H1 (cell line): ENCODE measurements around the gene AHDC1. TPM values are rescaled to one million over a fixed set of nuclear protein-coding genes. Genes with fewer than 3 reads are reported as not detected.
A peak's percentile ranks its signal among the peaks of the same experiment; 100 is the strongest.

Experiments
- CTCF ChIA-PET: fragments of 300-600 bp; sonication (Branson Sonifier 250); formaldehyde crosslinking; loops from one replicate; lab custom pipeline; 2021; ENCODE audit not compliant: partially characterized antibody; lab: Charles Lee
- POLR2A ChIA-PET: fragments of 300-600 bp; sonication (Branson Sonifier 250); formaldehyde crosslinking; loops from one replicate; lab custom pipeline; 2021; ENCODE audit warnings: inconsistent platforms; ENCODE audit not compliant: partially characterized antibody; lab: Charles Lee
- DNase-seq, 2 experiments: peaks; one replicate each; pipeline versions ENCODE4 v3.0.0 to v3.0.0-alpha.2; 2010 to 2022; ENCODE audit warnings: low spot score in 2 of 2, low read depth in 1 of 2, mixed read lengths in 1 of 2
- FAIRE-seq: peaks from 2 replicates; lab custom pipeline; 2011; peaks lifted over from hg19 to GRCh38; lab: Jason Lieb, UNC
- H2AFZ ChIP-seq: 2 replicates; pipeline ENCODE4 v1.8.1; 2012; ENCODE audit warnings: low read length, inconsistent platforms
- H2AK5ac ChIP-seq: 2 replicates; pipeline ENCODE4 v1.6.1; 2013; ENCODE audit warnings: low read depth, low read length
- H2BK120ac ChIP-seq: replicated peaks from 2 replicates; pipeline ENCODE3; 2013; ENCODE audit warnings: low read depth, low read length, inconsistent platforms
- H2BK12ac ChIP-seq: 2 replicates; pipeline ENCODE4 v1.6.1; 2013; ENCODE audit warnings: low read depth, low read length
- H2BK15ac ChIP-seq: 2 replicates; pipeline ENCODE4 v1.6.1; 2013; ENCODE audit warnings: low read length
- H2BK20ac ChIP-seq: 2 replicates; pipeline ENCODE4 v1.6.1; 2013; ENCODE audit warnings: low read length
- H2BK5ac ChIP-seq: 2 replicates; pipeline ENCODE4 v1.6.1; 2013; ENCODE audit warnings: low read depth, low read length
- H3K14ac ChIP-seq: 2 replicates; pipeline ENCODE4 v1.6.1; 2013; ENCODE audit warnings: inconsistent platforms; ENCODE audit not compliant: insufficient read length
- H3K18ac ChIP-seq: 2 replicates; pipeline ENCODE4 v1.6.1; 2013; ENCODE audit warnings: low read length; ENCODE audit errors: extremely low read depth
- H3K23ac ChIP-seq: 2 replicates; pipeline ENCODE4 v1.6.1; 2013; ENCODE audit warnings: inconsistent platforms; ENCODE audit not compliant: insufficient read length
- H3K23me2 ChIP-seq: 2 replicates; pipeline ENCODE4 v1.6.1; 2013; ENCODE audit warnings: low read depth, low read length
- H3K27ac ChIP-seq: 2 replicates; pipeline ENCODE4 v1.6.1; 2011; ENCODE audit warnings: low read depth, low read length, inconsistent platforms
- H3K27me3 ChIP-seq, 4 experiments: replicated peaks in 1 of 4; 1 replicate in 1 of 4; 2 replicates in 3 of 4; pipeline versions ENCODE4 v1.6.1 to v1.8.1; 2011 to 2013; ENCODE audit warnings: low read length in 3 of 4, mild to moderate bottlenecking in 3 of 4, inconsistent platforms in 2 of 4, mixed read lengths in 2 of 4, moderate library complexity in 1 of 4; ENCODE audit not compliant: control insufficient read depth in 3 of 4, insufficient read depth in 3 of 4; ENCODE audit errors: extremely low read depth in 1 of 4
- H3K36me3 ChIP-seq, 4 experiments: 2 replicates each; pipeline versions ENCODE4 v1.6.1 to v1.8.1; 2011 to 2013; ENCODE audit warnings: mild to moderate bottlenecking in 4 of 4, low read length in 3 of 4, moderate library complexity in 2 of 4, control low read depth in 1 of 4, inconsistent platforms in 1 of 4; ENCODE audit not compliant: insufficient read depth in 4 of 4, control insufficient read depth in 2 of 4
- H3K4ac ChIP-seq: replicated peaks from 2 replicates; pipeline ENCODE3; 2013; ENCODE audit warnings: low read length, low read depth, mixed read lengths, inconsistent platforms; ENCODE audit not compliant: insufficient read length
- H3K4me1 ChIP-seq, 4 experiments: replicated peaks in 1 of 4; 1 replicate in 1 of 4; 2 replicates in 3 of 4; pipeline versions ENCODE4 v1.6.1 to v1.8.1; 2011 to 2013; ENCODE audit warnings: low read length in 3 of 4, inconsistent platforms in 2 of 4, mixed read lengths in 1 of 4; ENCODE audit not compliant: insufficient read depth in 4 of 4, control insufficient read depth in 3 of 4
- H3K4me2 ChIP-seq, 2 experiments: 2 replicates each; pipeline versions ENCODE4 v1.6.1 to v1.8.1; 2011 to 2013; ENCODE audit warnings: low read depth in 2 of 2, low read length in 2 of 2, control low read depth in 1 of 2, inconsistent platforms in 1 of 2, mild to moderate bottlenecking in 1 of 2; ENCODE audit not compliant: insufficient read depth in 1 of 2
- H3K4me3 ChIP-seq, 4 experiments: fragments of 200-600, 300-600 bp in 1 of 4; sonication (generic), shearing (Covaris generic), sonication (Bioruptor Twin) in 1 of 4; 2 replicates each; pipeline versions ENCODE4 v1.5.1 to v1.8.1; 2011 to 2016; ENCODE audit warnings: low read length in 4 of 4, low read depth in 3 of 4, control low read depth in 2 of 4, inconsistent platforms in 2 of 4, mild to moderate bottlenecking in 2 of 4, mixed read lengths in 1 of 4, moderate library complexity in 1 of 4; ENCODE audit not compliant: insufficient read depth in 2 of 4; ENCODE audit errors: extremely low read depth in 1 of 4
- H3K56ac ChIP-seq: replicated peaks from 2 replicates; pipeline ENCODE3; 2013; ENCODE audit warnings: low read depth, mild to moderate bottlenecking, mixed read lengths, low read length, inconsistent platforms; ENCODE audit not compliant: insufficient read length
- H3K79me1 ChIP-seq: 2 replicates; pipeline ENCODE4 v1.6.1; 2013; ENCODE audit warnings: low read depth, low read length, control low read depth
- H3K79me2 ChIP-seq, 2 experiments: 2 replicates each; pipeline versions ENCODE4 v1.6.1 to v1.8.1; 2012 to 2013; ENCODE audit warnings: low read length in 2 of 2, mild to moderate bottlenecking in 2 of 2, inconsistent platforms in 1 of 2; ENCODE audit not compliant: insufficient read depth in 2 of 2, control insufficient read depth in 1 of 2
- H3K9ac ChIP-seq, 4 experiments: replicated peaks in 1 of 4; 1 replicate in 1 of 4; 2 replicates in 3 of 4; pipeline versions ENCODE4 v1.6.1 to v1.8.1; 2011 to 2013; ENCODE audit warnings: low read depth in 3 of 4, low read length in 3 of 4, control low read depth in 2 of 4, mild to moderate bottlenecking in 2 of 4, moderate library complexity in 2 of 4, inconsistent platforms in 1 of 4; ENCODE audit errors: extremely low read depth in 1 of 4
- H3K9me3 ChIP-seq, 2 experiments: 2 replicates each; pipeline versions ENCODE4 v1.6.1 to v1.8.1; 2012 to 2013; ENCODE audit warnings: mild to moderate bottlenecking in 2 of 2, moderate library complexity in 2 of 2, control low read depth in 1 of 2, inconsistent platforms in 1 of 2, low read depth in 1 of 2, low read length in 1 of 2, mixed read lengths in 1 of 2; ENCODE audit not compliant: insufficient read depth in 2 of 2
- H4K20me1 ChIP-seq, 2 experiments: replicated peaks in 1 of 2; 2 replicates each; pipeline versions ENCODE3 to v1.8.1; 2011 to 2013; ENCODE audit warnings: inconsistent platforms in 2 of 2, low read length in 2 of 2, mild to moderate bottlenecking in 1 of 2; ENCODE audit not compliant: insufficient read depth in 2 of 2, control insufficient read depth in 1 of 2
- H4K5ac ChIP-seq: 2 replicates; pipeline ENCODE4 v1.6.1; 2013; ENCODE audit warnings: low read length, low read depth, mixed read lengths, inconsistent platforms; ENCODE audit not compliant: insufficient read length
- H4K8ac ChIP-seq: 2 replicates; pipeline ENCODE4 v1.8.0; 2013; ENCODE audit warnings: mild to moderate bottlenecking, moderate library complexity, low read length, inconsistent platforms; ENCODE audit not compliant: insufficient read depth; ENCODE audit errors: extremely low read depth
- H4K91ac ChIP-seq: replicated peaks from 2 replicates; pipeline ENCODE3; 2013; ENCODE audit warnings: low read length, mixed read lengths, inconsistent platforms; ENCODE audit not compliant: insufficient read length
- CREB1 ChIP-seq: IDR thresholded peaks from 2 replicates; pipeline ENCODE4 v1.6.1; 2012; ENCODE audit warnings: inconsistent platforms
- JUN ChIP-seq: IDR thresholded peaks from 2 replicates; pipeline ENCODE4 v1.6.1; 2011; ENCODE audit warnings: low read depth, mild to moderate bottlenecking, improper control_type of control experiment, low read length
- KDM1A ChIP-seq: fragments of 200-600, 300-600 bp; sonication (generic); IDR thresholded peaks from 2 replicates; pipeline ENCODE4 v1.7.1; 2016; ENCODE audit warnings: mild to moderate bottlenecking, low read length, borderline replicate concordance
- KDM4A ChIP-seq: IDR thresholded peaks from one replicate; pipeline ENCODE4 v1.7.1; 2012; ENCODE audit warnings: low read depth, mild to moderate bottlenecking, moderate library complexity, low read length, inconsistent platforms; ENCODE audit not compliant: severe bottlenecking
- POU5F1 ChIP-seq: IDR thresholded peaks from 2 replicates; pipeline ENCODE4 v1.6.1; 2011; ENCODE audit warnings: low read depth, mild to moderate bottlenecking, low read length, moderate library complexity
- RNF2 ChIP-seq: fragments of 200-900, 300-1000 bp; sonication (generic); IDR thresholded peaks from 2 replicates; pipeline ENCODE4 v1.7.1; 2016; ENCODE audit warnings: borderline replicate concordance, low read depth, mild to moderate bottlenecking, antibody characterized with exemption, low read length; ENCODE audit not compliant: poor library complexity, severe bottlenecking; ENCODE audit errors: missing control alignments
- SP1 ChIP-seq: IDR thresholded peaks from 2 replicates; pipeline ENCODE4 v1.6.1; 2011; ENCODE audit warnings: low read depth, low read length
- SRF ChIP-seq: IDR thresholded peaks from 2 replicates; pipeline ENCODE4 v1.6.1; 2011; ENCODE audit warnings: mild to moderate bottlenecking, low read depth, low read length, moderate library complexity
- TAF1 ChIP-seq: IDR thresholded peaks from 2 replicates; pipeline ENCODE4 v1.6.1; 2011; ENCODE audit warnings: mild to moderate bottlenecking, low read depth, low read length
- WGBS, 2 experiments: shearing (Covaris generic) in 1 of 2; methylation state at CpG; one replicate each; pipeline versions ENCODE4 v1.1.6 to v1.1.7; 2013 to 2015; ENCODE audit warnings: low lambda C conversion rate in 2 of 2, mixed read lengths in 2 of 2, inconsistent platforms in 1 of 2, low coverage in 1 of 2, missing lambda C conversion rate in 1 of 2; ENCODE audit not compliant: insufficient replicate concordance in 2 of 2, insufficient coverage in 1 of 2, insufficient read length in 1 of 2; ENCODE audit errors: extremely low coverage in 1 of 2, missing lambda C conversion rate in 1 of 2; 5-methylcytosine and 5-hydroxymethylcytosine counted together
- polyA plus RNA-seq, 7 experiments: library from polyadenylated mRNA; depleted of rRNA in 3 of 7; stranded (reverse) in 5 of 7; unstranded in 2 of 7; fragments of >200 nt in 5 of 7; fragments of 200-250 nt in 2 of 7; gene quantifications; 1 replicate in 5 of 7; 2 replicates in 1 of 7; 4 replicates in 1 of 7; pipeline versions ENCODE4 v1.2.1 to v1.2.3, GENCODE V29; 2011 to 2013; ENCODE audit warnings: missing spikeins in 2 of 7, mixed read lengths in 2 of 7
- total RNA-seq: library from RNA; stranded (reverse); fragmentation: NEBNext Ultra II Directional; extraction: Animal tissue kit (Norgen Biotek cat#: 25700); gene quantifications from 2 replicates; pipeline ENCODE4 v1.2.1, GENCODE V29; 2021

Gene AHDC1
- total and polyA plus RNA-seq, 2 of the 8 experiments (the other 6 are each of a cell fraction or from before 2014, with no cell fraction given), result 4.4 to 35.1 TPM

GRCh38 chr1:27609618-27610240 lies 5.8 kb upstream of the AHDC1 start:
- Histone ChIP-seq H3K36me3 (no peaks in the 10 kb centered on the region), H2AFZ (no peak overlapping the region), H3K4ac (no peak overlapping the region), H3K9me3 (no peaks in the 10 kb centered on the region), H2BK5ac (no peak overlapping the region), H3K23me2 (no peaks in the 10 kb centered on the region; the same call in none of the 2 replicates), H3K4me3 (no peak overlapping the region), H3K56ac (no peak overlapping the region), H3K79me2 (no peaks in the 10 kb centered on the region), H2BK12ac (peak overlapping the region; percentile 91; the same call in 1 of the 2 replicates), H3K79me1 (no peaks in the 10 kb centered on the region), H4K8ac (no peak overlapping the region), H4K20me1 (peaks cover 0 to 2% of the 10 kb centered on the region in 2 experiments), H4K5ac (no peak overlapping the region), H2AK5ac (no peak overlapping the region), H3K27me3 (no peaks in the 10 kb centered on the region), H3K18ac (no peak overlapping the region), H3K14ac (no peak overlapping the region), H4K91ac (no peak overlapping the region), H3K23ac (no peak overlapping the region), H2BK20ac (no peak overlapping the region), H2BK15ac (no peak overlapping the region; the same call in 1 of the 2 replicates), H3K4me2 (no peak overlapping the region), H3K4me1 (peaks cover 20 to 40% (median 24%) of the 10 kb centered on the region in 4 experiments), H3K27ac (no peak overlapping the region), H2BK120ac (no peak overlapping the region), H3K9ac (no peak overlapping the region)
- DNase-seq (no peak), FAIRE-seq (no peak)
- POLR2A ChIA-PET, result interaction anchor here (6.4 kb wide), 1 partner anchor 37 kb away, joined by 97 read pairs; no protein-coding TSS in a partner anchor
- CTCF ChIA-PET, result interaction anchor here (0.5 to 37.8 kb wide), 26 partner anchors 9 to 1931 kb away, joined by 3 to 1807 read pairs (median 9); partner anchors contain the start of genes CD164L2 and IFI6
- WGBS, 2 experiments, result 90% methylated on average over 12 of the region's 12 CpGs; no CpG with 5 or more reads in 1 of the 2 experiments
- no peak for TF ChIP-seq SRF
- no peak for TF ChIP-seq KDM1A
- TF ChIP-seq POU5F1, result no peak
- TF ChIP-seq TAF1, result no peak
- no peak for TF ChIP-seq SP1
- no peak for TF ChIP-seq JUN
- TF ChIP-seq CREB1, result no peak
- no peak for TF ChIP-seq KDM4A
- TF ChIP-seq RNF2, result no peak
